GM19467 (cell line): ENCODE measurements around the gene PIK3R3.

Experiments used
- ATAC-seq: cut with Tn5 transposase; IDR thresholded peaks from one replicate; pipeline ENCODE4 v1.9.1; 2021; ENCODE audit warnings: mild to moderate bottlenecking, moderate library complexity; ENCODE audit not compliant: unreplicated experiment

PIK3R3 gene

DNA sequence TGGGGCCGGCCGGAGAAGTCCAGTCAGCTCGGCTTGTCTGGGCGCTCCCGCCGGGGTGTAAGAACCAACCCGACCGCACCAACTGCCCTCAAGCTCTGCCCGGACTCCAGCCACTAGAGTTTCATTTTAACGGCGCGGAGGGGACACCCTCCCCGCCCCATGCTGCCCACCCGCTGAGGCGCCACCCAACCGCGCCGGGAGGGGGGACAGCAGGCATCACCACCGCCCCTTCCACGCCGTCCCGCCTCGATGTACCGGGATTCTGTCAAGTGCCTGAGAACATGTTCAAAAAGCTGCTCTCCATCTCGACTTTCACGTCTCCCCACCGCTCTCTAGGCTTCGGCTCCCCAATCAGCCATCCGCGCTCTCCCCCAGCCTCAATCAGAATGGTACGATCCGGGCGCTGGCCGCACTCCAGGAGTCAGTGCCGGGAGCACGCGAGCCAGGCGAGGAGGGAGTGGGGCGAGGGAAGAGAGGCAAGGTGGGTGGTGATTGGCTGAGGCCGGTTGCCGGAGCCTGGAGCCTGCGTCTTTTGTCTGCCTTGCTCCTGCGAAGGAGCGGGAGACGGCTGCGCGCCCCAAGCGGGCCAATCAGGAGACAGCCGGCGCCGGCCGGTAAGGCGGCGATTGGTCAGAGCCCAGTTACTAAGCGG lies at the start of gene PIK3R3:
PIK3R3 (minus strand) TSS at position 101 of the 652 bp plus-strand sequence. CDS start 677 bp downstream, outside the sequence.
- peak; percentile 88 for ATAC-seq

DNA sequence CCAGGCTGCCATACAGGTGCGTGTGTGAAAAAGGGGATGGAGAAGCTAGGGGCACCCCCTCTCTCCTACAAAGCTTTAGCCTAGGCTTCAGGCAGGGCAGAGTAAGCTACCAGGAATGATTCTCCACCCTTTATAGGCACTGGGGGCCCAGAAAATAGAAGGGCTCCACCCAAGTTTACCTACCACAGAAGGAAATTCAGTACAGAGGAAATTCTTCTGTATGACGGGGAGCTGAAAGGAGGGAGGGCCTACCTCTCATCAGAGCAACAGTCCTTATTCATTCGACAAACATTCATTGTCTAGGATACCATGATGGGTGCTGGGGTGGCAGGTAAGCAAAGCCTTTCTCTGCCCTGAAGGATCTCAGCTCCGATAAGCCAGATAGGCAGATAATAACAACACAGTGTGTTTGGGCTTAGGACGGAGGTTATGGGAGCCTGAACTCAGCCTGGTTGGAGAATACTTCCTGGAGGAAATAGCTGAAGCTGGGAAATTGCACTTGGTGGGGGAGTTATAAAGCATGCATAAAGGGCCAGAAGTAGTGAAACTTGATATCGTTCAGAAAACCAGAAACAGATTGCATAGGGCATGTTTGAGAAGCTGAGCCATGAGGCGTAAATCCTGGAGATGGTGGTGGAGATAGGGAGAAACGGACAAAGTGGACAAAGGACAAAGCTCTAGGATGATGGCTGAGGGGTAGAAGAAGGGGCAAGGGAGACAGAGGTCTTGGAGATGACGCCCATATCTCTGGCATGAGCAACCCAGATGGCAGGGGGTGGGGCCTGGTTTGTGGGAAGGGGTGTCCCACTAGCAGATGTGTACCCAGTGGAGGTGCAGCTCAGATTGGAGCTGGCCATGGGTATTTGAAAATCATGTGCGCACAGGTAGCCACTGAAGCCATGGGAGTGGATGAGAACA lies 49.2 kb upstream of the PIK3R3 start:
- ATAC-seq: no peak

DNA sequence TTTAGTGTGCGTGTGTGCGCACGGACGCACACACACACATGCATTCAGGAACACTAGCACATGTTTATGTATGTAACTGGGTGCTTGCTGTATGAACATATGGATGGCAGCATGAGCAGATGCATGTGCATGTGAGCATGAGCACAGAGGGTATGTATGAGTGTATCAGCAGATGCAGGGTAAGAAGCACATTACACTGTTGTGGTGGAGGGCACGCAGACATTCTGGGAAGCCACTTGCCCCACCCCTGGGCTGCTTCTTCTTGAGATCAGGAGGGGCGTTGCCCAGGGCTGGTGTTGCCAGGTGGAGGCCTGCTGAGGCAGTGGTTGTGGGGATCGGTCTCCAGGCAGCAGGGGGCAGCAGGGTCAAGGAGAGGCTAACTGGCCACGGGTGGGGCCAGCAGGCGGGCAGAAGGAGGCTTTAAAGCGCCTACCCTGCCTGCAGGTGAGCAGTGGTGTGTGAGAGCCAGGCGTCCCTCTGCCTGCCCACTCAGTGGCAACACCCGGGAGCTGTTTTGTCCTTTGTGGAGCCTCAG lies 47.7 kb upstream of the PIK3R3 start:
- no peak for ATAC-seq

DNA sequence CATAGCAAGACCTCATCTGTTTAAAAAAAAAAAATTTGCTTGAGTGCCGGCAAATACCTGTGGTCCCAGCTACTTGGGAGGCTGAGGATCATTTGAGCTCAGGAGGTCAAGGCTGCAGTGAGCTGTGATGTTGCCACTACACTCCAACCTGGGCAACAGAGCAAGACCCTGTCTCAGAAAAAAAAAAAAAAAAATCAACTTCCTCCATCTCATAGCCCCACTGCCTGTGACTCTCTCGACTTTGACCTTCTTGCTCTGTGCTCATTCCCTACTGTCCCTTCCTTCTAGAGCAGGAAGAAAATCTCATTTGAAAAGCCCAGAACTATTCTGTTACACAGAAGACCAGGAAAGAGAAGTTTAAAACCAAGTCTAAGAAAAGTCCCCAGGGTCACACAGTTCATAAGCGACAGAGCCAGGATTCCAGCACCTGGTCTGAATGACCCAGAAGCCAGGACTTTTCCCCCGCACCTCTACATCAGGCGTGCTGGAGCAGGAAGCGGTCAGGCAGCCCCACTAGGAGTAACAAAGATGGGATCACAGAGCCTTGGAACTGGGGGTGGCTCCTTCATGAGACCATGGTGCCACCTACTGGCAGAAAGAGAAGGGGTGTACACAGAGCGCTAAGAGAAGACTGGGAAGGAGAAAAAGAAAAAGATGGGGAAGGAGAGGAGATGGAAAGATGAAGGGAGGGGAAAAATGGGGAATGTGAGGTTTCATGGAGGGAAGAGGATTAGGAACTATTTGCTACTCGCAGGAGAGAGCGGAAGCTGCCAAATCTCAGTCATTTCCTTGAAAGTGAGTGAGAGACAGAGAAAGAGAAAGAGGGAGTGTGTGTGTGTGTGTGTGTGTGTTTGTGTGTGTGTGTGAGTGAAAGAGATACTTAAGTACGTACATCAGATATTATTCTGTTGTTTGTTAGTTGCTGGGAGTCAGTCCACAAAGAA lies 47.0 kb upstream of the PIK3R3 start:
- no peak for ATAC-seq

DNA sequence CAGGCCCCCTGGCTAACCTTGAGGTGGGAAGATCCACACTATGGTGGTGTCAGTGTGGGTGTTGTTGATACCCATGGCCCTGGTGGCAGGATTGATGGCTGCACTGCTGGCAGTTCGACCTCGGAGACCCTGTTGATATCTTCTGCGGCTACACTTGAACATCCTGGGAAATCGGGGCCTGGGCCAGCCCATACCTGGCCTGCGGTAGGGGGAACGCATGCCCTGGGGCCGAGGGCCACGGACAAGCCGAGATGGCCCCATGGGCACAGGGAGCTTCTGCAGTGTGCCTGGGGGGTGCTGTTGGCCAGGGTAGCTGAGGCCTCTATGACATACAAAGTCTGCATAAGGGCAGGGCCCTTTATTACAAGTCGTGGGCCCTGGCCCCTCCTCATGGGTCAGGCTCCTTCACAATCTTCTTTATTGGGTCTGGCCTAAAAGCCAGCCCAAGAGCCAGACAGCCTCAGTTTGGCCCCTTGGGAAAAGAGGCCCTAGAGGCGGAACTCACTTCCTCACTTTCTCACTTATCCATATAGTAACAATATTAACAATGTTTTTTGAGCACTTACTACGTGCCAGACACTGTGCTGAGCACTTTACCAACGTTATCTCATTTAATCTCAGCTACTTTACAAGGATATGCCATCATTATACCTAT lies 43.9 kb upstream of the PIK3R3 start, which contains the start of gene P3R3URF:
P3R3URF (minus strand) TSS at position 278 of the 655 bp plus-strand sequence; CDS start at position 261, 17 bp downstream.
- no peak for ATAC-seq

DNA sequence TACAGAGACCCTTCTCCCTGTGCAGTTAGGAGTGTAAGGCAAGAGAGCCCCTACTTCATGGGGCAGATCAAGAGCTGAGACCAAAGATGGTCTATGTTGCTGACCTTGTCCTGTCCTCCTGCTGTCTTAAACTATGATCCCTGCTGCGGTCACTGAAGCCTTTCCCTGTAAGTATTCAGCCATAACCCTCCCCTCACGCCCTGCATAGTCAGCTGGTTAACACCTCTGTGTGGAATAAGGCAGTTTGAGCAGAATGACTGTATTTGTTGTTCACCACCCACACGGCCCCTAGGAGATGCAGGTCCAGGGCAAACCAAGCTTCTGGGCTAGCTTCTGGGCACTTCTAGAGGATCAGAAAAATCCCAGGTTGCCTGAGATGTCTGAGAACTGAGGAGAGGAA lies 42.8 kb upstream of the PIK3R3 start:
- ATAC-seq: no peak

DNA sequence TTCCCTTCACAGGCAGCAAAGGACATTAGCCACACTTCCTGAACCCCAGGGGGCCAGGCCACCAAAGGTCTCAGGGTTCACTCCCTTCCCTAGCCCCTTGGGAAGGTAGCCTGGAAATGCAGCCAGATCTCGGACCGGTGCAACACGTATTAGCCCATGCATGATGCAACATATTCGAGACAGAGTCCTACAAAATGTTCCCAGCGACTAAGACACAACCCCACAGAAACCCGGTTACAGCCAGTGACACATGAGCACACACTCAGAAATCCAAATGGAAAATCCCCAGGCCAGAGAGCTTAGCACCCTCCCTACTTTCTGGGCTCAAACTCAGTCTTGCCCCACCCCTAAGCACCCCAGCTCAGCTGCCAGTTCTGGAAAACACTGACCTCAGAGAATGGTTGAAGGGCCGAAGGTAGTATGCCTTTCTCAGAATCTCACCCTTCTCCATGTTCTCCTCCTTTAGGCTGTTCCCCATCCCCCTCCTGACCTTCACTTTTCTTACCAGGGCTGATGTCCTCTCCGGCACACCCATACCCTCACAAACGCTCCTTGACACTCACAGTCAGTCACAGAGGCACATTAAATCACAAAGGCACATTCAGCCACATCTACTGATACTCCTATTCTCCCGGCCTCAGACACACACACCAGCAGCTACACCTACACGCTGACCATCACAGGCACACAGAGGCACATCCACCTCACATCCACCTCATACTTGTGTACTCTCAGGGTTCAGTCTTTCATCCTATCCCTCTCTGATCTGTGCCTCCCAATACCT lies 42.2 kb upstream of the PIK3R3 start, which contains the start of gene TSPAN1:
TSPAN1 (plus strand) TSS at position 640 of the 784 bp plus-strand sequence. CDS start 6,021 bp downstream, outside the sequence.
- ATAC-seq: no peak

DNA sequence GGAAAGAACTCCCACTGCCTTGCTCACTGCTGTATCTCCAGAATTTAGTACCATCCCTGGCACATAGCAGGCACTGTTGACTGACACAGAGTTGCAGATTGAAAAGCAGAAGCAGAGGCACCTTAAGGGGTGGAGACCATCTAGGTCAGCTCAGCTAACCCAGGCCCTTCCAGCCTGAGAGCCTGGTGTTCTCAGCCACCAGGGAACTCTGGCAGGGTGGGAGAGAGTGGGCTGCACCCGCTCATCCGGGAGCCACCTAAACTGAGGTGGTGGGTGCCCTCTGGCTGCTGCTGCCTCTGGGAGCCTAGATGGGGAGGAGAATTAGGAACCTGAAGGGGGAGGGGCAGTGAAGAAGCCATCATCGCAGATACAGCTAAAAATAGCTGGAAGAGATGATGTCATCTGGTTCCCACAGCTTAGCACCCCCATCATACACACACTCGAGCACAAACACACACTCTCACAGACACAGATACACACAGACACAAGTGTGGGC lies 41.0 kb upstream of the PIK3R3 start:
- no peak for ATAC-seq

DNA sequence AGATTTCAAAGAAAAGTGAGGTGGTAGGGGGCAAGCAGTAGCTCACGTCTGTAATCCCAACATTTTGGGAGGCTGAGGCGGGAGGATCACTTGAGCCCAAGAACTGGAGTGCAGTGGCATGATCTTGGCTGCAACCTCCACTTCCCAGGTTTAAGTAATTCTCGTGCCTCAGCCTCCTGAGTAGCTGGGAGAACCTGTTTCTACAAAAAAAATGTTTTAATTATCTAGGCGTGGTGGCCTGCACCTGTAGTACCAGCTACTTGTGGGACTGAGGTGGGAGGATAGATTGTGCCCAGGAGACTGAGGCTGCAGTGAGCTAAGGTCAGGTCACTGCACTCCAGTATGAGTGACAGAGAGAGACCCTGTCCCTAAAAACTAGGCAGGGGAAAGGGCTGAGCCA lies 39.9 kb upstream of the PIK3R3 start:
- ATAC-seq: no peak

DNA sequence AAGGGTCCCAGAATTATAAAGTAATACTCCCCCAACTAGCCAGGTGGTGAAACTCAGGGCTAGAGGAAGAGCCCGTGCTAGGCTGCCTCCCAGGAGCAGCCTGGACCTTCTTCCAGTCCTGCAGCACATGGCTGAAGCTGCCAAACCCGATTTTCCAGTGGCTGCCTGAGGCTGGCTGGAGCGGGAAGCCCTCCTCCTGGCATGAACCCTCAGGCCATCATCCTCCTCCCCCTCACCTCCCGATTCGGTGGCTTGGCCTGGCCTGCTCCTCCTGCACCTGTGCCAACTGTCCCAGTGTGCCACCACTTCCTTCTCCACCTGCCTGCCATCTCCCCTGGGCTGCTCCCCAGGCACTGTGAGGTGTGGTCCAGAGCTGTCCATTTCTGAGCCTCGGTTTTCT lies 39.4 kb upstream of the PIK3R3 start:
- ATAC-seq: no peak

DNA sequence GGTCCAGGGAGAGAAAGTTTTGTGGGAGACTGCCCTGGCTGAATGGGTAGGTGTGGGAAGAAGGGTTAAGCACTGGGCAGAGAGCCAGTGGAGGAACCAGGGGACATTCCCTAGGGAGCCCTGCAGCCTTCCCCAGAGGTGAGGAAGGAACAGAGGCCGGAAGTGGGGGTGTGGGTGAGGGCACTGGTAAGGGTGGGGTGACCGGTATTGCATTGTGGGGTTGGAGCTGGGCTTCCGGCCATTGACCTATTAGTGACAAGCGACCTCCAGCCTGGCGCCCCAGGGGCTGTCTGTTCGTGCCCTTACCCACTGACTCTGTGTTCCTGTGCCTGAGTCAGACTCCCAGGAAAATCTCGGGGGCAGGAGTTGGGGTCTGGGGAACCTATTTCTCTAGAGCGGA lies 38.9 kb upstream of the PIK3R3 start:
- no peak for ATAC-seq

DNA sequence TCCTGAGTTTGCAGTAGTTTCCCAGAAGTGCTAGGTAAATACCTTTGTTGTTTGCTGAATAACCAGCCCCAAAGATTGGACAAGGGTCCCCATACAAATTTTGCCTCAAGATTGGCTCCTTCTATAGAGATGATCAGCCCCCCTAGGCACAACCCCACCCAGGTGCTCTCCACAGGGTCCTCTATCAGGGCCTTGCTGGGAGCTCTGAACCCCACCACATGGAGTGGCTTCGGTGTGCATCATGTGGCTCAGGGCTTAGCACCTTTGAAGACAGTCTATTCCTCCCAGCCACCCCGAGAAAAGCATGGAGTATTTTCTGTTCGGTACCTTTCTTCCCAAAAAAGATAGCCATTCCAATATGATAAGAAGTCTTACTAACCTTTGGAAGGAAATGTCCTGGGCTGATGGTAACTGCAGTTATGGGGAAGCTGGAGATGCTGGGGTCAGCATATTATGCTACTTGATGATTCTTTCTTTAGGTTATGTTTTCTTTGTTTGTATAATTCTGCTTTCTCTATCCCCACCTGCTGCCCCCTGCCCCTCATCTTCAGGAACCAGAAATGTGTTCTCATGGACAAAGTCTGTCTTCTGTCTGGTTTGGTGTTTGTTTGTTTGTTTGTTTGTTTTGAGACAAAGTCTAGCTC lies 37.5 kb upstream of the PIK3R3 start:
- ATAC-seq: no peak

DNA sequence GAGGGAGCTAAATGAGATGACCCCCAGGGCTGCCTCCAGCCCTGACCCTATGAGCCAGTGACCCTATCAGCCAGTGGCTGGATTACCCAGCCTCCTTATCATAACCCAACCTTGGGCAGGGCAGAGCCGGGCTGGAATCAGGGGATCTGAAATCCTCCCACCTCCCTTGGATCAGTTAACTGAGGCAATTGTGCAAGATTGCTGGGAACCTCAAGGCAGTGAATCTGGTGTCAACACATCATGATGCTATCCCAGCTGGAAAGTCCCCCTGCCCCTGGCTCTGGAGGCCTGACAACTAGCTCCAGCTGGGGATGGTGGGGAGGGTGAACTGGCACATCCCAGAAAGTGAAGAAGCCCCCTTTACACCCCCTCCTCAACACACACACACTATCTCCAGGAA lies 36.0 kb upstream of the PIK3R3 start:
- ATAC-seq: no peak

DNA sequence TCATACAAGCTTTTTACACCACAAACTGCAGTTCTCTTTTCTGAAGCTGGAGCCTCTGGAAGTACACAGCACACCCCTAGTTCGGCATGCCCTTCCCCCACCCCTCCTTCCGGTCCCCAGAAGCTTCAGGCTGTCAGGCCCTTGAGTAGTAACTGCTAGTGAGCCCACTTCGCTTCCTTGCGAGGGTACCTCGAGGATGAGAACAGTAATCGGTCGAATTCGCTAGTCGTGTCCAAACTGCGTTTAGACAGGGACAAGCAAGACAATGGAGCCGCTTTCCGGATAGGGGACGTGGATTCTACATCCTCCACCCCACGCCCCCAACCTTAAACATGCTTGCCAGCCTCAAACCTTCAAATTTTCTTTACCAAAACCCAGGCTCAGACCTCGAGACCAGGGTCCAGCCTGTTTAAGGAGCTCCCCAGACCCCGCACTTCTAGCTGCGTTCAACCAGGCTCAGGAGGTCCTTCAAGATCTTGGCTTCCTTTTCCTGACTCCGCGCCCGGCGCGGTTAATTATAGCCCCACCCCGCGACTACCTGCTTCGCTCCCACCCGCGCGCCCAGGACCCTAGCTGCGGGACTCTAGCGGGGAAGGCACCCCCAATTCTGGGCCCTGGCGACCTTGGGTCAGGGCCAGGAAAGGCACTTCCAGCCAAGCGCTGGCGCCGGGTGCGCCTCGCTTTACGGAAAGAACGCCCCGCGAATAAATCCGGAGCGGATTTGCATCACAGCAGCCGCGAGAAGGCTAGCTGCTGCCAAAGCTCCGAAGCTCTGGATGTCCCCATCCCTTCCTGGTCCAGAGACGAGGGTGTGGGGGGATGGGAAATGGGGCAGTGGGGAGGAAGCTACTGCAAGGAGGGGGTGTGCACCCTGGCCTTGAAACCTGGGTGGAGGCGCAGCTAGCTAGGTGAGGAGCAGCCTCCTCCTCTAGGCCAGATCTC lies 34.4 kb upstream of the PIK3R3 start:
- no peak for ATAC-seq

DNA sequence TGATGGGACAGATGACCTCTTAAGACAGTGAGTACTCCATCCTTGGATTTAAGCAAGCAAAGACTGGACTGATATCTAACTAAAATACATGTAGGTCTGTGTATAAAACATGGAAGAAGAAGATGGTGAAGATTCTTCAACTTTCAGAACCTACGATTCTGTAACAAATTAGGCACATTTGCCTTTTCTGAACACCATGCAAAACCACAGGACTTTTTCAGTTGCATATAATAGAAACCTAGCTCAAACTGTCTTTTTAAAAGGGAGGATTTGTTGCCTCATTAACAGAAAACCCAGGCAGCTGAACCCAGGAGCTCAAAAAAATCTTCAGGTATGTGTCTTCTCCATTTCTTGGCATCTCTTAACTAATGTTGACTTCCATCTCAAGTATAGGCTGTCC lies 27.8 kb upstream of the PIK3R3 start:
- no peak for ATAC-seq

DNA sequence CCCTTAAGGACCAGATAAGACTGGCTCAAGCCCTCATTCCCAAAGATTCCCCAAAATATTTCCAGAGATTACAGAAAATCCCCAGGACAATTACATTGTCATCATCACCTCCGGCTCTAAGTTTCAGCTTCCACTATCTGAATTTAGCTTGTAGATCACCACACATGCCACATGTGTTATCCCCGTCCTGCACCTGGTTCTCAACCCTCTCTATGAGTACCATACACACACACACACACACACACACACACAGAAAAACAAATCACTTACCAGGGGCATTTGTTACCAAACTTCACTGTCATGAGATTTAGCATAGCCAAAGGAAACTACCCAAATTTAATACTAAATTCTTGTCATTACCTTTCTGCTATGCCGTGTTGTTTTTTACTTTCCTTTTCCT lies 27.1 kb upstream of the PIK3R3 start:
- ATAC-seq: no peak
